Neural progenitor cell (in vitro differentiated cells): ENCODE data around the gene SLC6A11.

Experiments
- EZH2 ChIP-seq: fragments of 200-600 bp; sonication (generic); IDR thresholded peaks from 2 replicates; pipeline ENCODE4 v1.6.1; 2017; ENCODE audit warnings: antibody characterized with exemption, mild to moderate bottlenecking, moderate library complexity
- EZH2phosphoT487 ChIP-seq: fragments of 200-600 bp; sonication (generic); IDR thresholded peaks from 2 replicates; pipeline ENCODE4 v1.6.1; 2017; ENCODE audit warnings: antibody characterized with exemption
- TF ChIP-seq, protein P1 (sequence below): fragments of 200-600 bp; sonication (generic); IDR thresholded peaks from 2 replicates; pipeline ENCODE4 v1.5.1; 2017; ENCODE audit warnings: antibody characterized with exemption, mild to moderate bottlenecking

DNA sequence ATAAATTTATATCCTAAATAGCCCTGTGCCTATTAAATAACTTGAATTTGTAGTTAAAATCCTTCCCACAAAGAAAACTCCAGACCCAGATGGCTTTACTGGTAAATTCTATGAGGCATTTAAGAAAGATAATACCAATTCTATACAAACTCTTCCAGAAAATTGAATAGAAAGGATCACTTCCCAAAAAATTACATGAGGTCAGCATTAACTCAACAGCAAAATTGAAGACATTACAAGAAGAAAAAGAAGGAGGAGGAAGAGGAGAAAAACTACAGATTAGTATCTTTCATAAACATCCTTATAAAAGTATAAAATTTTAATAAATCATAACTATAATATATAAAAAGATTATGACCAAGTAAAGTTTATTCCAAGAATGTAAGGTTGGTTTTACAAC, 29.4 kb upstream of the SLC6A11 start:
- no peak for TF ChIP-seq EZH2phosphoT487
- TF ChIP-seq, protein P1, sequence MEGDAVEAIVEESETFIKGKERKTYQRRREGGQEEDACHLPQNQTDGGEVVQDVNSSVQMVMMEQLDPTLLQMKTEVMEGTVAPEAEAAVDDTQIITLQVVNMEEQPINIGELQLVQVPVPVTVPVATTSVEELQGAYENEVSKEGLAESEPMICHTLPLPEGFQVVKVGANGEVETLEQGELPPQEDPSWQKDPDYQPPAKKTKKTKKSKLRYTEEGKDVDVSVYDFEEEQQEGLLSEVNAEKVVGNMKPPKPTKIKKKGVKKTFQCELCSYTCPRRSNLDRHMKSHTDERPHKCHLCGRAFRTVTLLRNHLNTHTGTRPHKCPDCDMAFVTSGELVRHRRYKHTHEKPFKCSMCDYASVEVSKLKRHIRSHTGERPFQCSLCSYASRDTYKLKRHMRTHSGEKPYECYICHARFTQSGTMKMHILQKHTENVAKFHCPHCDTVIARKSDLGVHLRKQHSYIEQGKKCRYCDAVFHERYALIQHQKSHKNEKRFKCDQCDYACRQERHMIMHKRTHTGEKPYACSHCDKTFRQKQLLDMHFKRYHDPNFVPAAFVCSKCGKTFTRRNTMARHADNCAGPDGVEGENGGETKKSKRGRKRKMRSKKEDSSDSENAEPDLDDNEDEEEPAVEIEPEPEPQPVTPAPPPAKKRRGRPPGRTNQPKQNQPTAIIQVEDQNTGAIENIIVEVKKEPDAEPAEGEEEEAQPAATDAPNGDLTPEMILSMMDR, result no peak
- no peak for TF ChIP-seq EZH2
